KMS-11 (cell line): ENCODE results near the gene ESX1.

Experiments
- H2AFZ ChIP-seq: fragments of 200-600 bp; sonication (generic); 2 replicates; pipeline ENCODE4 v1.6.1; 2016; ENCODE audit warnings: antibody characterized with exemption, mixed run types, low read depth
- H3K27ac ChIP-seq: fragments of 200-600 bp; sonication (generic); 2 replicates; pipeline ENCODE4 v1.6.1; 2016; ENCODE audit warnings: mild to moderate bottlenecking, mixed run types
- H3K27me3 ChIP-seq: fragments of 200-600 bp; sonication (generic); 2 replicates; pipeline ENCODE4 v1.6.1; 2017; ENCODE audit warnings: mild to moderate bottlenecking, low read depth, mixed run types, moderate library complexity; ENCODE audit not compliant: insufficient read depth
- H3K36me3 ChIP-seq: fragments of 200-600 bp; sonication (generic); 2 replicates; pipeline ENCODE4 v1.6.1; 2017; ENCODE audit warnings: mild to moderate bottlenecking, mixed run types; ENCODE audit not compliant: insufficient read depth
- H3K4me1 ChIP-seq: fragments of 200-600 bp; sonication (generic); 2 replicates; pipeline ENCODE4 v1.6.1; 2016; ENCODE audit warnings: mild to moderate bottlenecking, low read depth, mixed run types; ENCODE audit not compliant: poor library complexity, severe bottlenecking
- H3K4me2 ChIP-seq: fragments of 200-600 bp; sonication (generic); 2 replicates; pipeline ENCODE4 v1.7.0; 2016; ENCODE audit warnings: mild to moderate bottlenecking, mixed run types
- H3K4me3 ChIP-seq: fragments of 200-600 bp; sonication (generic); IDR thresholded peaks from 2 replicates; pipeline ENCODE4 v1.6.1; 2017; ENCODE audit warnings: low read depth, low read length, mixed read lengths; ENCODE audit not compliant: insufficient read depth
- H3K79me2 ChIP-seq: fragments of 200-600 bp; sonication (generic); 2 replicates; pipeline ENCODE4 v1.6.1; 2016; ENCODE audit warnings: low read depth, mixed run types; ENCODE audit not compliant: insufficient read depth
- H3K9ac ChIP-seq: fragments of 200-600 bp; sonication (generic); 2 replicates; pipeline ENCODE4 v1.6.1; 2016; ENCODE audit warnings: mild to moderate bottlenecking, mixed run types
- H4K20me1 ChIP-seq: fragments of 200-600 bp; sonication (generic); 2 replicates; pipeline ENCODE4 v1.6.1; 2016; ENCODE audit warnings: mild to moderate bottlenecking, mixed run types; ENCODE audit not compliant: insufficient read depth
- TF ChIP-seq, protein P1 (sequence below): fragments of 200-600 bp; sonication (generic); conservative IDR thresholded peaks from 2 replicates; pipeline ENCODE4 v1.6.1; 2017; ENCODE audit warnings: low read depth, mild to moderate bottlenecking, antibody characterized with exemption, low read length, moderate library complexity, mixed read lengths

The ESX1 gene

DNA sequence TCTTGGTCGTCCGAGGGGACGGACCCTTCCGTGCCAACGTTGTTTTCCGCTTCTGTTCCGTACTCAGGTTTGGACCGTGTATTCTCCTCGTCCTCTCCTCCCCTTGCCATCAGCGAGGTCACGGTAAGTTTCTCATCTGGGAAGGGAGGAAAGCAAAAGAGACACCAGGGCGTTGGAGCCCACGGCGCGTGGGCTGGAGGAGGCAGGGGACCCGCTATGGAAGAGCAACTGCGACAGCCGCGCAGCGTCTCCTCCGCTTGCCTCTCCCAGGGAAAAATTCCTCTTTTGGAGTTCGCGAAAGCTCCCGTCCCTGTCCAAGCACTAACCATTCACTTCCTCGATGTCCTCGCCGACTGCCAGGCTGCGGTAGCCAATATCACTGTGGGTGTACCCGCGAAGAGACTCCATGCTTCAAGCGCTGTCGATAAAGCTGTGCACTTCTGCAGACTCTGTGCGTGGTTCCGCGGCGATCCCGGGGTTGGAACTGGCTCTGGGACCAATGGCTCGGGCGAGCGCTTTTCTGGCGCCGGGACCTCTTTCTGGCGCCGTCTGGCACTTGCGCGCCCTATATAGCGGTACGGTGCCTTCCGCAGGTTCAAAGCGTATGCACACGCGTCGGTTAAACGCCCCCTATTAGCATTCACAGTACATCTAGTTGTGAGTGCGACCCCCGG, at the start of gene ESX1:
Gene ESX1, minus strand, starts transcription at position 492 of the 674 bp plus-strand sequence. Its CDS starts 84 bp downstream, at position 408.
- no peaks in the 10 kb centered on the region for H3K27me3 ChIP-seq
- no peaks in the 10 kb centered on the region for H4K20me1 ChIP-seq
- H2AFZ ChIP-seq, result no peak within 1 kb of the TSS
- H3K36me3 ChIP-seq, result no peaks in the 10 kb centered on the region
- H3K4me3 ChIP-seq, result no peak within 1 kb of the TSS
- H3K9ac ChIP-seq, result no peak within 1 kb of the TSS
- TF ChIP-seq, protein P1, sequence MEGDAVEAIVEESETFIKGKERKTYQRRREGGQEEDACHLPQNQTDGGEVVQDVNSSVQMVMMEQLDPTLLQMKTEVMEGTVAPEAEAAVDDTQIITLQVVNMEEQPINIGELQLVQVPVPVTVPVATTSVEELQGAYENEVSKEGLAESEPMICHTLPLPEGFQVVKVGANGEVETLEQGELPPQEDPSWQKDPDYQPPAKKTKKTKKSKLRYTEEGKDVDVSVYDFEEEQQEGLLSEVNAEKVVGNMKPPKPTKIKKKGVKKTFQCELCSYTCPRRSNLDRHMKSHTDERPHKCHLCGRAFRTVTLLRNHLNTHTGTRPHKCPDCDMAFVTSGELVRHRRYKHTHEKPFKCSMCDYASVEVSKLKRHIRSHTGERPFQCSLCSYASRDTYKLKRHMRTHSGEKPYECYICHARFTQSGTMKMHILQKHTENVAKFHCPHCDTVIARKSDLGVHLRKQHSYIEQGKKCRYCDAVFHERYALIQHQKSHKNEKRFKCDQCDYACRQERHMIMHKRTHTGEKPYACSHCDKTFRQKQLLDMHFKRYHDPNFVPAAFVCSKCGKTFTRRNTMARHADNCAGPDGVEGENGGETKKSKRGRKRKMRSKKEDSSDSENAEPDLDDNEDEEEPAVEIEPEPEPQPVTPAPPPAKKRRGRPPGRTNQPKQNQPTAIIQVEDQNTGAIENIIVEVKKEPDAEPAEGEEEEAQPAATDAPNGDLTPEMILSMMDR, result no peak
- H3K27ac ChIP-seq, result no peak within 1 kb of the TSS
- no peak within 1 kb of the TSS for H3K4me2 ChIP-seq
- no peaks in the 10 kb centered on the region for H3K79me2 ChIP-seq
- no peaks in the 10 kb centered on the region for H3K4me1 ChIP-seq

DNA sequence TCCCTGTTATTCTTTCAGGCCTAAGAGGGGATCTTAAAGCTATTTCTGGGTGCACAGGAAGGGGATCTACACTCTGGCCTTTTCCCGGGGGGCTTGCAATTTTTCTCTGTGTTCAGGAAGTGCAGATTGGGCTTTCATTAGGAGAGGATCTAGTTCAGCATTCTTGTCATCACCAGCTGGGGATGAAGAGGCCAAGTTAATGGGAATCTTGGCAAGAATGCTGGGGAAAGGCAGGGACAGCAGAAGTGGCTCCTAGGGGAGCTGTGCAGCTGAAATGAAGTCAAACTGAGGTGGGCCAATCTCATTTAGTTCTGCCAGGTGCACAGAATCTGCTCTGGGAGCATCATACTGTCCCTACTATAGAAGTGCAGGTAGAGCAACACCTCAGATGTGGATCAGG, 40.9 kb upstream of the ESX1 start:
- Histone ChIP-seq H4K20me1 (no peaks in the 10 kb centered on the region), H3K4me3 (no peak overlapping the region), H3K4me2 (no peak overlapping the region), H3K4me1 (no peaks in the 10 kb centered on the region), H3K36me3 (no peaks in the 10 kb centered on the region), H3K79me2 (no peaks in the 10 kb centered on the region), H3K9ac (no peak overlapping the region), H3K27me3 (no peaks in the 10 kb centered on the region), H2AFZ (no peak overlapping the region), H3K27ac (no peak overlapping the region)
- TF ChIP-seq, protein P1, result no peak

DNA sequence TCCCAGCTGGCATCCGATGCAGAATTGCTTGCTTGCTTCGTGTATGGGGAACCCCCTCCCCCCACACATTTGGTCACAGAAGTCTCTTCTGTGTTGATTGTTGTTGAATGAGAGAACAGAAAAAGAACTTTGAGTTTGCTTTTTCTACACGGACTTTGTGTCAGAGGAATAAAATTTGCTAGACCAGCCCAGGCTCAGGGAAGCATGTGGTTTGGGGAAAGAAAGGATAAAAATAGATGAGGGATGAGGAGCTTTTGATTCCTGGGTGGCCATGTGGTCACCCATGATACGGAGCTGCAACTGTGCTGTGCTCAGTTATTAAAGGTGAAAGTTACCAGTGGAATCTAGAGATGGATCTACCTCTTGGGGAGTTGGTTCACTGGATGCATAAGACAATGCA, 34.2 kb upstream of the ESX1 start:
- H3K79me2 ChIP-seq, result no peaks in the 10 kb centered on the region
- H3K4me1 ChIP-seq, result no peaks in the 10 kb centered on the region
- no peak overlapping the region for H3K9ac ChIP-seq
- H3K4me2 ChIP-seq, result no peak overlapping the region
- TF ChIP-seq, protein P1, result no peak
- H3K36me3 ChIP-seq, result no peaks in the 10 kb centered on the region
- no peaks in the 10 kb centered on the region for H3K27me3 ChIP-seq
- no peak overlapping the region for H2AFZ ChIP-seq
- no peak overlapping the region for H3K4me3 ChIP-seq
- H4K20me1 ChIP-seq, result no peaks in the 10 kb centered on the region
- H3K27ac ChIP-seq, result no peak overlapping the region

DNA sequence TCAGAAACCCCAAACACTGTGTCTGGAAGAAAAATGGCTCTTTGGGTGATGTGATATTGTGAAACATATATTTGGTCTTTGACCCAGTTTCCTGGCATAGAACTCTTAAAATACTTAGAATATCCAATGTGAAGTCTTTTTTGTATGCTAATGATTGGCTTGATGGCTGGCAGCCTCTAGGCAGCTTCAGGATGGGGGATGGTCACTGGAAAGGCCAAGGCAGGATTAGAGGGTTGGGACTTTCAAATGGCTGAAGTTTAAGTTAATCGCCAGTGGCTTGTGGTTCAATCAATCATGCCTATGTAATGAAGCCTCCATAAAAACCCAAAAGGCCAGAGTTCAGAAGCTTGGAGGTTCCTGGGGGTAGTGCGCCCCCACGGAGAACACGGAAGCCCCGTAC, 33.5 kb upstream of the ESX1 start:
- Histone ChIP-seq H3K4me3 (no peak overlapping the region), H3K27me3 (no peaks in the 10 kb centered on the region), H3K4me1 (no peaks in the 10 kb centered on the region)

More for the DNA sequence above, 33.5 kb upstream of the ESX1 start:
- Histone ChIP-seq H2AFZ (no peak overlapping the region), H4K20me1 (no peaks in the 10 kb centered on the region), H3K79me2 (no peaks in the 10 kb centered on the region), H3K9ac (no peak overlapping the region), H3K36me3 (no peaks in the 10 kb centered on the region), H3K4me2 (no peak overlapping the region), H3K27ac (no peak overlapping the region)
- TF ChIP-seq, protein P1, result no peak
